Measurements from ENCODE around the gene RAPGEF6.

RAPGEF6 gene

DNA sequence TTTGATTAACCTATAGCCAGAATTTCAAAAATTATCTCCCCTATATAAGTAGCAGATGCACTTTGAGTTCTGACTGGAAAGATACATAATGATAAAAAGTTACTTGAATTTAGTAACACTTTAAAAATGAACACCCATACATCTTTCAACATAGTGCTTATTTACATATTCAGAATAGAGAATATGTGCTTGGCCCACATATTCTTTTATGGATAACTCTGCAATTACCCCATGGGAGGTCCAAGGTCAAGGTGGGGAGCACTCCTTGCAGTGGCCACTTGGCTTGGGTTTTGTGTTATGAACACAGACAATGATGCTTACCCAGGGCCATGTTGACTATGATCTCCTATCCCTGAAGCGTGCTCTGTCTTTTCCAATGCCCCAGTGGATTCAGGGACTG is 201.9 kb downstream of the RAPGEF6 start:
- Histone ChIP-seq H3K36me3 (ENCODE audit: insufficient read depth, low read length) (peaks cover 50% of the 10 kb centered on the region), H3K4me1 (ENCODE audit: insufficient read depth, low read length) (peaks cover 4% of the 10 kb centered on the region), H3K4me3 (ENCODE audit: low read depth in 1 of 2, low read length in 2 of 2) (no peak overlapping the region), H3K9me3 (ENCODE audit: low read length) (no peaks in the 10 kb centered on the region), H3K27me3 (ENCODE audit: control insufficient read depth in 1 of 2, insufficient read depth in 2 of 2, low read length in 2 of 2) (no peaks in the 10 kb centered on the region), H3K27ac (ENCODE audit: low read depth, low read length) (no peak overlapping the region), H3K9ac (ENCODE audit: low read length) (no peak overlapping the region)

DNA sequence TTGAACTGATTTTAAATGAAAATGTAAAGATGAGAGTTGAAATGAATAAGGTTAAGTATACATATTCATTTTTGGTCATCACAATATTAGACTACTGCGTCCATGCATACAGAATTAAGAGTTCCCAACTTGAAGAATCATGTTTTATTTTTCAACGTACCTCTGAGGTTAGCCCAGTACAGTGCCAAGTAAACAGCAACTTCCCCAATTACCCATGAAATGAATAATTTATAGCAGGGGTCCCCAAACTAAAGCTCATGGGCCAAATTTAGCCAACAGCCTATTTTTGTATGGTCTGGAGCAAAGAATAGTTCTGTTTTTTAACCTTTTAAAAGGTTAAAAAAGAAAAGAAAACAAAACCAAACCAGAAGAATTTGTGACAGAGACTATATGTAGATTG is 203.2 kb downstream of the RAPGEF6 start:
- Histone ChIP-seq H3K36me3 (ENCODE audit: insufficient read depth, low read length) (peaks cover 46% of the 10 kb centered on the region), H3K4me1 (ENCODE audit: insufficient read depth, low read length) (peaks cover under 1% of the 10 kb centered on the region)

DNA sequence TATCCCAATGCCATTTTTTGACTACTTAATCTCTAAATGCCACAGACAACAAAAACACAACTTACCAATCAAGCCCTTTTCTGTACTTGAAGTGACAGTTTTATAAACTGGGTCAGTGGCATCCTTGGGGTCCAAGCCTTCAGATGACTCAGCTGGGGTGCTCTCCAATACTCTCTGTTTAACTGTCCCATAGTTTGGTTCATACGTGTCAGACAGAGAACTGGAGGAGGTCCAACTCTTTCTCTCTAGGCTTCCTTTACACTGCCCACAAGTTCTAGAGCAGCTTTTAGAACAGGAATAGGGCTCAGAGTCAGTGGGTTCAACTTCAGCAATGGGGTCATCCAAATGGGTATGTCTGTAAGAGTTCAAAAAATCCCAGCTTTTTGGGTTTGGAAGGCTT is 204.2 kb downstream of the RAPGEF6 start:
- H3K4me3 ChIP-seq (ENCODE audit: low read depth in 1 of 2, low read length in 2 of 2), result no peak overlapping the region
- H3K9ac ChIP-seq (ENCODE audit: low read length), result no peak overlapping the region
- no peaks in the 10 kb centered on the region for H3K4me1 ChIP-seq (ENCODE audit: insufficient read depth, low read length)
- H3K9me3 ChIP-seq (ENCODE audit: low read length), result no peaks in the 10 kb centered on the region
- H3K27me3 ChIP-seq (ENCODE audit: control insufficient read depth in 1 of 2, insufficient read depth in 2 of 2, low read length in 2 of 2), result no peaks in the 10 kb centered on the region
- H3K36me3 ChIP-seq (ENCODE audit: insufficient read depth, low read length), result peaks cover 55% of the 10 kb centered on the region
- H3K27ac ChIP-seq (ENCODE audit: low read depth, low read length), result no peak overlapping the region

More for the DNA sequence above, 203.2 kb downstream of the RAPGEF6 start:
- H3K27me3 ChIP-seq (ENCODE audit: control insufficient read depth in 1 of 2, insufficient read depth in 2 of 2, low read length in 2 of 2), result no peaks in the 10 kb centered on the region
- H3K9ac ChIP-seq (ENCODE audit: low read length), result no peak overlapping the region
- no peaks in the 10 kb centered on the region for H3K9me3 ChIP-seq (ENCODE audit: low read length)
- H3K4me3 ChIP-seq (ENCODE audit: low read depth in 1 of 2, low read length in 2 of 2), result no peak overlapping the region
- H3K27ac ChIP-seq (ENCODE audit: low read depth, low read length), result no peak overlapping the region

DNA sequence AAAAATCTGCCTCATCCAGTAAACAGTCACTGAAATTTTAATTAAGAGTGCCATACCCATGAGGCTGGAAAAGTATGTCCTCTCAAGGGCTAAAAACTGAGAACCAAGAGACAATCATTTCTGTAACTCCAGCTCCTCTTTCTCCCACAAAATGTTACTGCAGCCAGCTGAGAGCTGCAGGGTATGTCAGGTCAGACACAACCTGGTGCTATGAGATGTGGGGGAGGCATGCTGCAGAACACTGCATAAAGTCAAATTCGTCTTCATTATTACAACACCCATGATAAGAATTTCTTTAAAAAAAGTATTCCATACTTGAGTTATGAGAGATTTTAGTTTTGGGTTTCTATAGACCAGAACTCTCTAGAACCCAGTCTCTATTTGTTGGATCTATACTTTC is 209.0 kb downstream of the RAPGEF6 start:
- Histone ChIP-seq H3K4me3 (ENCODE audit: low read depth in 1 of 2, low read length in 2 of 2) (no peak overlapping the region), H3K9me3 (ENCODE audit: low read length) (no peaks in the 10 kb centered on the region), H3K27ac (ENCODE audit: low read depth, low read length) (no peak overlapping the region), H3K4me1 (ENCODE audit: insufficient read depth, low read length) (no peaks in the 10 kb centered on the region), H3K36me3 (ENCODE audit: insufficient read depth, low read length) (peaks cover 35% of the 10 kb centered on the region), H3K9ac (ENCODE audit: low read length) (no peak overlapping the region), H3K27me3 (ENCODE audit: control insufficient read depth in 1 of 2, insufficient read depth in 2 of 2, low read length in 2 of 2) (no peaks in the 10 kb centered on the region)

DNA sequence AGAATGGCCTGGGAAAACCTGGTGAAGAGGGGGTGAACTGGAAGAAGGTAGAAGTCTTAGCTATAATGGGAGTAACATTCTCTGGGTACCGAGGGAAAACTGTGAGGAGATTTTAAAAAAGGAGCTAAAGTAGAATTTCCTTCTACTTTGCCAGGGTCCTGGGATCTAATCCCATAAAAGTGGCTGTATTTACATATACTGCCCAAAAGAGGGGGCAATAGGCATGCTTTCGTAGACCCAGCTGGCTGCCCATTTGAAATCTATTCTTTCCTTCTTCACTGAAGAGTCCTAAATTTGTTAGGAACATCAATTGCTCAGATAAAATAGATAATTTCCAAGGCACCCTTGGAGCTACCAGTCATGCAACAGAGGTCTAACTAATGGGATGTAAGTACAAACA is 212.0 kb downstream of the RAPGEF6 start:
- H3K4me3 ChIP-seq (ENCODE audit: low read depth in 1 of 2, low read length in 2 of 2), result no peak overlapping the region
- H3K4me1 ChIP-seq (ENCODE audit: insufficient read depth, low read length), result no peaks in the 10 kb centered on the region
- H3K9me3 ChIP-seq (ENCODE audit: low read length), result no peaks in the 10 kb centered on the region
- H3K27me3 ChIP-seq (ENCODE audit: control insufficient read depth in 1 of 2, insufficient read depth in 2 of 2, low read length in 2 of 2), result no peaks in the 10 kb centered on the region
- H3K36me3 ChIP-seq (ENCODE audit: insufficient read depth, low read length), result peaks cover 17% of the 10 kb centered on the region
- no peak overlapping the region for H3K9ac ChIP-seq (ENCODE audit: low read length)
- H3K27ac ChIP-seq (ENCODE audit: low read depth, low read length), result no peak overlapping the region

DNA sequence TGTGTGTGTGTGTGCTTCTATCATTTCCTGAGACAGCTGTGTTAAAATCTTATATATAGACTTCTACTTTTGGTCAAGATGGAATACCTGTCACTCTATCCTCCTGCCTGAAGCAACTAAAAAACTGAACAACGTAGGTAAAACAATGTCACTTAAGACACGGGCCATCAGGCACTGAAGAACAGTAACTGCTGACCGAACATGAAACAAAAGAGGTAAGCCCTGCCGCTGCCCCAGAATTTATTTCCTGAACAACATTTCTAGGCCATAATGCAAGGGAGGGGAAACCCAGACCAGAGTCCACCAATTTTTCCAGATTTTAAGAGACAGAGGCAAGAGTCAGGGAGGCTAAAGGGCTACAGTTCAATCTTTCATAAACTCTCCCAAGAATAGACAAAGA is 215.2 kb downstream of the RAPGEF6 start:
- Histone ChIP-seq H3K4me1 (ENCODE audit: insufficient read depth, low read length) (no peaks in the 10 kb centered on the region), H3K4me3 (ENCODE audit: low read depth in 1 of 2, low read length in 2 of 2) (no peak overlapping the region), H3K36me3 (ENCODE audit: insufficient read depth, low read length) (peaks cover 5% of the 10 kb centered on the region), H3K9me3 (ENCODE audit: low read length) (no peaks in the 10 kb centered on the region), H3K27ac (ENCODE audit: low read depth, low read length) (no peak overlapping the region), H3K9ac (ENCODE audit: low read length) (no peak overlapping the region), H3K27me3 (ENCODE audit: control insufficient read depth in 1 of 2, insufficient read depth in 2 of 2, low read length in 2 of 2) (no peaks in the 10 kb centered on the region)

DNA sequence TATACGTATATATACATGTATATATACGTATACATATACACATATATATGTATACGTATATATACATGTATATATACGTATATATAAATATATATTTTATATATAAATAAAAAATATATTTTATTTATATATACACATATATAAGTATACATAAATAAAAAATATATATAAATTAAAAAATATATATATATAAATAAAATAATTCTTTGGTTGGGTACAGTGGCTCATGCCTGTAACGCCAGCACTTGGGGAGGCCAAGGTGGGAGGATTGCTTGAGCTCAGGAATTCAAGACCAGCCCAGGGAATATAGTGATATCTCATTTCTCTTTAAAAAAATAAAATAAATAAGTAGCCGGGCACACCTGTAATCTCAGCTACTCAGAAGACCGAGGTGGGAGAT is 216.2 kb downstream of the RAPGEF6 start:
- Histone ChIP-seq H3K9ac (ENCODE audit: low read length) (no peak overlapping the region), H3K27ac (ENCODE audit: low read depth, low read length) (no peak overlapping the region), H3K36me3 (ENCODE audit: insufficient read depth, low read length) (peaks cover 5% of the 10 kb centered on the region), H3K9me3 (ENCODE audit: low read length) (no peaks in the 10 kb centered on the region), H3K27me3 (ENCODE audit: control insufficient read depth in 1 of 2, insufficient read depth in 2 of 2, low read length in 2 of 2) (no peaks in the 10 kb centered on the region), H3K4me1 (ENCODE audit: insufficient read depth, low read length) (no peaks in the 10 kb centered on the region), H3K4me3 (ENCODE audit: low read depth in 1 of 2, low read length in 2 of 2) (no peak overlapping the region)

DNA sequence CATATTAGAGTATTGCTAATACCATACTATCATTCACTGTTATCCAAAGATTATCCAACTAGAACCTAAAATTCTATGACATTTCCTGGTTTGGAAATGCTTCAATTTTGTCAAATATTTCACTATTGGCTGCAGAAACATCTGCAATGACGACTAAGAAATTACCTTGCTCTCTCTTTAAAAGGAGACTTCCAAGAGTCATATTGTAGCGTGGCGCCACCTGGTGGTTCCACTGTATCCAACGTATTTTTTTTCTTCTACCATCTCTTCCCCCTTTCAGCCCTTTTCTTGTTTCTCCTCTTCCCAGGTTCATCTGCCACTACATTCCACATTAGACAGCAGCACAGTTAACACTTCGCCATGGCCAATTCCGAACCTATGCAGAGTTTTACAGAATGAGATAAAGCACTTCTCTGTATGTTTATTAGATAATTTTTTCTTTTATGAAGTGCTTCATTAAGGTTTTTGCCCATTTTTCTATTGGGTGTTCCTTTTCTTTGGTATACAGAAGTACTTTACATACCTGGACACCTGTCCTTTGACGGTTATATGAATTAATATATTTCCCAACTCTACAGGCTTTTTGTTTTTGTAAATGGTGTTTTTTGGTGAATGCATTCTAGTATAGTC is 217.7 kb downstream of the RAPGEF6 start:
- Histone ChIP-seq H3K4me1 (ENCODE audit: insufficient read depth, low read length) (no peaks in the 10 kb centered on the region), H3K27ac (ENCODE audit: low read depth, low read length) (no peak overlapping the region), H3K9ac (ENCODE audit: low read length) (no peak overlapping the region), H3K4me3 (ENCODE audit: low read depth in 1 of 2, low read length in 2 of 2) (no peak overlapping the region), H3K36me3 (ENCODE audit: insufficient read depth, low read length) (no peaks in the 10 kb centered on the region), H3K27me3 (ENCODE audit: control insufficient read depth in 1 of 2, insufficient read depth in 2 of 2, low read length in 2 of 2) (no peaks in the 10 kb centered on the region), H3K9me3 (ENCODE audit: low read length) (no peaks in the 10 kb centered on the region)

DNA sequence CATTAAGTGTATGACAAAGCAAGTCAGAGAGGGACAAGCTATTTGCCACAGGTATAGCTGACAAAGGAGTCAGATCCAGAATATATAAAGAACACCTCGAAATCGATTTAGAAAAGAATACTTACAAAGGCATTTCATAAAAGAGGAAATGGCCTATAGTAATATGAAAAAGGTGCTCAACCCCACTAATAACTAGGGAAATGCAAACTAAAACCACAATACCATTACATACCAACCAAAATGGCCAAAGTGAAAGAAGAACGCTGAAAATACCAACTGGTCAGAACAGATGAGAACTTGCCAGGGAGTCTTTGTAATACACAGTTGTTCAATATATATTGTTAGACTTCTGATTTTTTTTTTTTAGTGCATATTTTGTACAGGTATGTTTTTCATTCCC is 218.3 kb downstream of the RAPGEF6 start:
- Histone ChIP-seq H3K9me3 (ENCODE audit: low read length) (no peaks in the 10 kb centered on the region), H3K4me1 (ENCODE audit: insufficient read depth, low read length) (no peaks in the 10 kb centered on the region), H3K27ac (ENCODE audit: low read depth, low read length) (no peak overlapping the region), H3K9ac (ENCODE audit: low read length) (no peak overlapping the region), H3K27me3 (ENCODE audit: control insufficient read depth in 1 of 2, insufficient read depth in 2 of 2, low read length in 2 of 2) (no peaks in the 10 kb centered on the region), H3K4me3 (ENCODE audit: low read depth in 1 of 2, low read length in 2 of 2) (no peak overlapping the region), H3K36me3 (ENCODE audit: insufficient read depth, low read length) (no peaks in the 10 kb centered on the region)

DNA sequence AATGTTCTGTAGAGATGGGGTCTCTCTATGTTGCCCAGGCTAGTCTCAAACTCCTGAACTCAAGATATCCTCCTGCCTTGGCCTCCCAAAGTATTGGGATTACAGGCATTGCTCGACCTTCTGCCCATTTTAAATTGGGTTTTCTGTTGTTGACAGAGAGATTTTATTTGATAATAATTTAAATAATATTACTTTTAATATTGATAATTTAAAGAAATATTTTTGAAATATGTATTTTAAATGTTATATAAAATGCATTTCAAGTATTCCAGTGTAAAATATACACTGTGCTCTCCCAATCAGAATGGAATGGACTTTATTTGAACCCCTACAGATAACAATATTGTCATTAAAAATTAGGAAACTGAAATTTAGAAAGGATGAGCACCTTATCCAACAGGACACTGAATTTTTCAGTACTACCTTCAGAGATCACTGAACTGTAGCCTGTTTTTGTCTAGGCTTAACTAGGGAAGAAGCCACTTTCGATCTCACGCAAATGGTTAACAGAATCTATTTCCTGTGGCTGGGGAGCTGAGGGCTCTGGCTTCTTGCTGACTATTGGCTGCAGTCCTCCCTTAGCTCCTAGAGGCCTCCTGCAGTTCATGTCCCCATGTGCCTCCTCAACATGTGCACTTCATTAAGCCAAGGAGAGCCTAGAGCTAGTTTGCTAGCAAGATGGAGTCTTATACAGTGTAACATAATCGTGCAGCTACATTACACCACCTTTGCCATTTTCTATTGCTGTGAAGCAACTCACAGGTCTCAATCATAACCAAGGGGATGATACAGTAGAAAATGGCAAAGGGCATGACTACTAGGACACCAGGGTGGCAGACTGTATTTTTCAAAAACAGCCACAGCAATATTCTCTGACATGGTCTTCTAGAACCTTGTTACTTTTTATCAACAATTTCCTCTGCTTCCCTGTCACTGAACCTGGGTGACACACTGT is 221.1 kb downstream of the RAPGEF6 start:
- H3K27ac ChIP-seq (ENCODE audit: low read depth, low read length), result no peak overlapping the region
- no peak overlapping the region for H3K4me3 ChIP-seq (ENCODE audit: low read depth in 1 of 2, low read length in 2 of 2)
- no peaks in the 10 kb centered on the region for H3K27me3 ChIP-seq (ENCODE audit: control insufficient read depth in 1 of 2, insufficient read depth in 2 of 2, low read length in 2 of 2)
- H3K36me3 ChIP-seq (ENCODE audit: insufficient read depth, low read length), result no peaks in the 10 kb centered on the region
- no peaks in the 10 kb centered on the region for H3K4me1 ChIP-seq (ENCODE audit: insufficient read depth, low read length)
- no peak overlapping the region for H3K9ac ChIP-seq (ENCODE audit: low read length)
- H3K9me3 ChIP-seq (ENCODE audit: low read length), result no peaks in the 10 kb centered on the region

DNA sequence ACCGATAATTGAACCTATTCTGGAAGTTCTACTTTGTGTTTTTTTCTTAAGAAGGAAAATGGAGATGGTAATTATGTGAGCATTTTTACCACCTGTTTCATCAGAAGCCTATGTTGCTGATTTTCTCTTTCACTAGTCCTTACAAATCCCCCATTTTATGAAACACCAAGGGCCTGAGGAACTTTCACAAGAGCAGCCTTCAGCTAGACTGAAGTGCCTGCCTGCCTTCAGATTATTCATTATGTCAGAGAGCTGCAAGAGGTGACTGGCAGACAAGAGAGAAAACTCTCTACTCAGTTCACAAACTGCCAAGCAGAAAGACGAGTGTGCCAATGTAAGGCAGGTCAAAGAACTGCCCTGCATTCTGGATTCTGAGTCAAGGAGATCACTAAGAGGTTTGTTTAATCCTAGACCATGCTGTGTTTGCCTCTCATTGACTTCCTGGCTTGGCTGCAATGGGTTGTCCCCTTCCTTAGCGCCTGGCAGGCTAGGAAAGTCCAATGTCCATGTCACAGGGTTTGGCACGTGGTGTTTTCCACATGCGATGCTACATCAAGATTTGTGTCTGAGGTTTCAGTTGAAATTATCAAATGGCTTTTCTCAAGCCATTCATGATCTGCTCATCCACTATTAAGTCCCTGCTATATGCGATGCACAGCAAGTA is 227.9 kb downstream of the RAPGEF6 start:
- Histone ChIP-seq H3K4me3 (ENCODE audit: low read depth in 1 of 2, low read length in 2 of 2) (no peak overlapping the region), H3K9me3 (ENCODE audit: low read length) (no peaks in the 10 kb centered on the region), H3K4me1 (ENCODE audit: insufficient read depth, low read length) (no peaks in the 10 kb centered on the region), H3K27ac (ENCODE audit: low read depth, low read length) (no peak overlapping the region), H3K9ac (ENCODE audit: low read length) (no peak overlapping the region), H3K27me3 (ENCODE audit: control insufficient read depth in 1 of 2, insufficient read depth in 2 of 2, low read length in 2 of 2) (no peaks in the 10 kb centered on the region), H3K36me3 (ENCODE audit: insufficient read depth, low read length) (peaks cover 7% of the 10 kb centered on the region)
